Calu3 (cell line): Measurements from ENCODE around the gene PPP1R9A. TPM values are rescaled to one million over a fixed set of nuclear protein-coding genes. Genes with fewer than 3 reads are reported as not detected.

Experiments used
- BruUV-seq: library from RNA; stranded (reverse); fragments of 400-500 nt; replicated peaks from 2 replicates; lab custom pipeline; 2021; lab: Mats Ljungman, UMichigan
- CTCF ChIA-PET: fragments of 300-600 bp; sonication (Branson Sonifier 250); formaldehyde crosslinking; loops from one replicate; lab custom pipeline; 2022; ENCODE audit warnings: antibody characterized with exemption; lab: Charles Lee
- DNase-seq: peaks from one replicate; pipeline ENCODE4 v3.0.0; 2022
- H3K27ac Mint-ChIP-seq: one replicate; pipeline ENCODE4 v1.8.0; 2022; ENCODE audit warnings: mixed read lengths; ENCODE audit not compliant: unreplicated experiment
- H3K27me3 Mint-ChIP-seq: one replicate; pipeline ENCODE4 v1.8.0; 2022; ENCODE audit warnings: mixed read lengths; ENCODE audit not compliant: unreplicated experiment
- H3K36me3 Mint-ChIP-seq: one replicate; pipeline ENCODE4 v1.8.0; 2022; ENCODE audit warnings: mild to moderate bottlenecking, moderate library complexity, mixed read lengths; ENCODE audit not compliant: insufficient read depth, unreplicated experiment
- H3K4me1 Mint-ChIP-seq: one replicate; pipeline ENCODE4 v1.8.0; 2022; ENCODE audit warnings: mild to moderate bottlenecking, low read depth, mixed read lengths; ENCODE audit not compliant: unreplicated experiment
- H3K4me3 Mint-ChIP-seq: one replicate; pipeline ENCODE4 v1.8.0; 2022; ENCODE audit warnings: mild to moderate bottlenecking, low read depth, moderate library complexity, mixed read lengths; ENCODE audit not compliant: unreplicated experiment
- H3K9me3 Mint-ChIP-seq: one replicate; pipeline ENCODE4 v1.8.0; 2022; ENCODE audit warnings: low read depth, mixed read lengths; ENCODE audit not compliant: unreplicated experiment
- CTCF ChIP-seq: fragments of 200-600 bp; IDR thresholded peaks from one replicate; pipeline ENCODE4 v1.8.0; 2022; ENCODE audit warnings: antibody characterized with exemption; ENCODE audit not compliant: unreplicated experiment
- intact Hi-C: fragments of 100-400 bp; cut with micrococcal nuclease; formaldehyde crosslinking; loops from one replicate; pipeline ENCODE4 v1.10.0; 2022; ENCODE audit not compliant: unreplicated experiment
- total RNA-seq: library from RNA; stranded (reverse); gene quantifications from 2 replicates; pipeline ENCODE4 v1.2.3, GENCODE V29; 2022

Gene PPP1R9A
- total RNA-seq, 1 experiment from 2014 or later: 19.4 TPM

GRCh38 chr7:95320651-95321050, 413.3 kb downstream of the PPP1R9A start:
- Mint-ChIP-seq H3K4me1 (no peaks in the 10 kb centered on the region), H3K4me3 (no peak overlapping the region), H3K36me3 (no peaks in the 10 kb centered on the region), H3K27me3 (peaks cover 10% of the 10 kb centered on the region), H3K9me3 (no peaks in the 10 kb centered on the region), H3K27ac (no peak overlapping the region)
- intact Hi-C loops: no loop called here
- DNase-seq: no peak
- no TSS peak for BruUV-seq
- no peak for TF ChIP-seq CTCF
- CTCF ChIA-PET: no interaction called here

- BruUV-seq: no TSS peak
- no peak overlapping the region for H3K4me3 Mint-ChIP-seq
- intact Hi-C loops: no loop called here
- H3K36me3 Mint-ChIP-seq: no peaks in the 10 kb centered on the region
- DNase-seq: no peak
- TF ChIP-seq CTCF: no peak
- no peaks in the 10 kb centered on the region for H3K9me3 Mint-ChIP-seq
- no peak overlapping the region for H3K27ac Mint-ChIP-seq
- CTCF ChIA-PET: no interaction called here
- no peaks in the 10 kb centered on the region for H3K4me1 Mint-ChIP-seq
- peaks cover 17% of the 10 kb centered on the region for H3K27me3 Mint-ChIP-seq
Observed at GRCh38 chr7:95321720-95322119, 414.3 kb downstream of the PPP1R9A start.

GRCh38 chr7:95322396-95322795, 415.0 kb downstream of the PPP1R9A start:
- Mint-ChIP-seq H3K4me3 (no peak overlapping the region), H3K4me1 (no peaks in the 10 kb centered on the region), H3K9me3 (no peaks in the 10 kb centered on the region), H3K27me3 (peaks cover 17% of the 10 kb centered on the region), H3K27ac (no peak overlapping the region), H3K36me3 (no peaks in the 10 kb centered on the region)
- no peak for TF ChIP-seq CTCF
- intact Hi-C loops: no loop called here
- CTCF ChIA-PET: no interaction called here
- DNase-seq: no peak
- no TSS peak for BruUV-seq

GRCh38 chr7:95322854-95323253, 415.5 kb downstream of the PPP1R9A start:
- no peak for TF ChIP-seq CTCF
- no peak overlapping the region for H3K27ac Mint-ChIP-seq

More at GRCh38 chr7:95322854-95323253, 415.5 kb downstream of the PPP1R9A start:
- H3K9me3 Mint-ChIP-seq: no peaks in the 10 kb centered on the region
- no peak for DNase-seq
- CTCF ChIA-PET: no interaction called here
- intact Hi-C loops: no loop called here
- H3K4me1 Mint-ChIP-seq: no peaks in the 10 kb centered on the region
- peaks cover 17% of the 10 kb centered on the region for H3K27me3 Mint-ChIP-seq
- no TSS peak for BruUV-seq
- no peaks in the 10 kb centered on the region for H3K36me3 Mint-ChIP-seq
- no peak overlapping the region for H3K4me3 Mint-ChIP-seq
